GM12874 (cell line): ENCODE data around the gene STH.

Experiments
- CTCF ChIP-seq: IDR thresholded peaks from 2 replicates; pipeline ENCODE4 v1.5.1; 2011; ENCODE audit warnings: low read depth, mild to moderate bottlenecking, control low read depth, low read length, moderate library complexity; ENCODE audit not compliant: insufficient read depth

Gene STH

GRCh38 chr17:46027048-46027975 is 28.3 kb downstream of the STH start:
- no peak for TF ChIP-seq CTCF

DNA sequence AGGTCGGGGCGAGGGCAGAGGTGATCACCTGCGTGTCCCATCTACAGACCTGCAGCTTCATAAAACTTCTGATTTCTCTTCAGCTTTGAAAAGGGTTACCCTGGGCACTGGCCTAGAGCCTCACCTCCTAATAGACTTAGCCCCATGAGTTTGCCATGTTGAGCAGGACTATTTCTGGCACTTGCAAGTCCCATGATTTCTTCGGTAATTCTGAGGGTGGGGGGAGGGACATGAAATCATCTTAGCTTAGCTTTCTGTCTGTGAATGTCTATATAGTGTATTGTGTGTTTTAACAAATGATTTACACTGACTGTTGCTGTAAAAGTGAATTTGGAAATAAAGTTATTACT is 28.9 kb downstream of the STH start:
- TF ChIP-seq CTCF = no peak

GRCh38 chr17:46028374-46028773 is 29.3 kb downstream of the STH start:
- TF ChIP-seq CTCF = no peak

GRCh38 chr17:46028981-46029565 is 30.0 kb downstream of the STH start:
- TF ChIP-seq CTCF = no peak

- TF ChIP-seq CTCF = no peak
Measured at GRCh38 chr17:46029627-46030026, 30.6 kb downstream of the STH start.

DNA sequence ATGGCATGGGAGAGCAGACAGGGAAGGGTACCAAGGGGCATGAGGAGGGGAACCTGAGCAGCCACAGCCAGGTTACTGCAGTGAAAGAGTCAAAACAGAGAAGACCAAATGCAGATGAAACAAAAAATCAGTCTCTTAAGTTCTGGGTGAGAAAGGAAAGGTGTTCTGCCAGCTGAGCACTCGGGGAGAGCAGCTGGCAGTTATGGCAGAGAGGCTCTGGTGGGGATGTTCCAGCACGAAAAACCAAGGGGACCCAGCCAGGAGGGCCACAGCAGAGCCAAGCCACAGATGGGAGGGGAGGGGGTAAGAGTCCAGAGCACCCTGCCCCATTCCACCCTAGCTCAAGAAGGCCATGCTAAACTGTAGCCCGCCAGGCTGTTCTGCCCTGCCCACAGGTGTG is 31.7 kb downstream of the STH start:
- no peak for TF ChIP-seq CTCF

- TF ChIP-seq CTCF = no peak
Measured at GRCh38 chr17:46031440-46031839, 32.4 kb downstream of the STH start.
